Neural progenitor cell (in vitro differentiated cells): Measurements from ENCODE around the gene TMX1.

Source experiments
- EZH2 ChIP-seq: fragments of 200-600 bp; sonication (generic); IDR thresholded peaks from 2 replicates; pipeline ENCODE4 v1.6.1; 2017; ENCODE audit warnings: antibody characterized with exemption, mild to moderate bottlenecking, moderate library complexity
- TF ChIP-seq, protein P1 (sequence below): fragments of 200-600 bp; sonication (generic); IDR thresholded peaks from 2 replicates; pipeline ENCODE4 v1.5.1; 2017; ENCODE audit warnings: antibody characterized with exemption, mild to moderate bottlenecking

DNA sequence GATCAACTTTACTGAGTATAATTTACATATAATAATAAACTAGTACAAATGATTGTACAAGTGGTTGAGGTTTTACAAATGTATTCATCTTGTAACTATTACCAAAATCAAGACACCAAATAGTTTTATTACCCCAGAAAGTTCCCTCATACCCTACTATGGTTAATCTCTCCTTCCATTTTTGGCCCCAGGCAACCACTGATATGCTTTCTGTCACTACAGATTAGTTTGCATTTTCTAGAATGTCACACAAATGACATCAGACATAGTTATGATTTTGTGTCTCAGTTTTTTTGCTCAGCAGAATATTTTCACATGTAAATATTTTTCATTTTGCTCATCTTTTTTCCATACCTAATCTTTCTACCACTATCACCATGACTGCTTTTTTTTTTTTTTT, 49.1 kb downstream of the TMX1 start:
- no peak for TF ChIP-seq EZH2
- TF ChIP-seq, protein P1, sequence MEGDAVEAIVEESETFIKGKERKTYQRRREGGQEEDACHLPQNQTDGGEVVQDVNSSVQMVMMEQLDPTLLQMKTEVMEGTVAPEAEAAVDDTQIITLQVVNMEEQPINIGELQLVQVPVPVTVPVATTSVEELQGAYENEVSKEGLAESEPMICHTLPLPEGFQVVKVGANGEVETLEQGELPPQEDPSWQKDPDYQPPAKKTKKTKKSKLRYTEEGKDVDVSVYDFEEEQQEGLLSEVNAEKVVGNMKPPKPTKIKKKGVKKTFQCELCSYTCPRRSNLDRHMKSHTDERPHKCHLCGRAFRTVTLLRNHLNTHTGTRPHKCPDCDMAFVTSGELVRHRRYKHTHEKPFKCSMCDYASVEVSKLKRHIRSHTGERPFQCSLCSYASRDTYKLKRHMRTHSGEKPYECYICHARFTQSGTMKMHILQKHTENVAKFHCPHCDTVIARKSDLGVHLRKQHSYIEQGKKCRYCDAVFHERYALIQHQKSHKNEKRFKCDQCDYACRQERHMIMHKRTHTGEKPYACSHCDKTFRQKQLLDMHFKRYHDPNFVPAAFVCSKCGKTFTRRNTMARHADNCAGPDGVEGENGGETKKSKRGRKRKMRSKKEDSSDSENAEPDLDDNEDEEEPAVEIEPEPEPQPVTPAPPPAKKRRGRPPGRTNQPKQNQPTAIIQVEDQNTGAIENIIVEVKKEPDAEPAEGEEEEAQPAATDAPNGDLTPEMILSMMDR = no peak
